ENCODE data around the gene SHLD1. TPM values are rescaled to one million over a fixed set of nuclear protein-coding genes. Genes with fewer than 3 reads are reported as not detected.

Gene SHLD1
- total RNA-seq, 1 experiment from 2014 or later = 2.4 TPM

DNA sequence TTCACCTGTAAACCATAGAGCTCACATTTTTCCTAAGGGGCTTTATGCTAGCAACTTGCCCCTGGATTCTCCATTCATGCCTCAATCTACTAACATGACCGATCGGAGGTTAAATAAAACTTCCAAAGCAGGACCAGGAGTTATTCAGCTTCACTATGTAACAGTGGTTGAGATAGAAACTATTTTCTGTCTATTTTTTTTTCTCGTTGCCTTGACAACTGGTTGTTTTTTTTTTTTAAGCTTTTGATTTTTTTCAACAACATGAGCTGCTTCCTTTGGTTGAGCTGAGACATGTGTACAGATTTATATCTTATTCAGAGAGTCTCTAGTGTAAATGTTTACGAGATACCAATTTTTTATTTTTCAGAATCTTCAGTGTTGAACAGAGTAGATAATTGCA lies 85.7 kb downstream of the SHLD1 start:
- BruUV-seq (replicated peaks) = no TSS peak
- POLR2A ChIA-PET = interaction anchor here (0.8 to 1.1 kb wide), 2 partner anchors 19 to 32 kb away, joined by 3 to 4 read pairs; no protein-coding TSS in a partner anchor
- Histone ChIP-seq H3K27me3 (ENCODE audit: insufficient read depth, low read length) (no peaks in the 10 kb centered on the region), H3K4me1 (ENCODE audit: control insufficient read depth in 1 of 2, insufficient read depth in 2 of 2, low read length in 2 of 2) (peaks cover 14% of the 10 kb centered on the region in 2 experiments), H3K36me3 (ENCODE audit: control insufficient read depth in 1 of 2, insufficient read depth in 2 of 2, low read length in 2 of 2) (no peaks in the 10 kb centered on the region), H3K9me2 (ENCODE audit: insufficient read depth) (no peaks in the 10 kb centered on the region), H3K4me3 (replicated peaks in 1 of 2; ENCODE audit: low read depth in 1 of 2, low read length in 2 of 2) (no peak overlapping the region), H2AFZ (ENCODE audit: low read depth, low read length, poor library complexity, severe bottlenecking) (no peak overlapping the region), H3K9me3 (ENCODE audit: control insufficient read depth in 1 of 2, insufficient read depth in 1 of 2, low read depth in 1 of 2, low read length in 2 of 2) (no peaks in the 10 kb centered on the region), H3K4me2 (ENCODE audit: low read length) (peak overlapping the region; percentile 46), H3K9ac (ENCODE audit: low read length) (no peak overlapping the region), H3K79me2 (ENCODE audit: insufficient read depth, low read length) (no peaks in the 10 kb centered on the region), H4K20me1 (ENCODE audit: insufficient read depth) (no peaks in the 10 kb centered on the region), H3K27ac (ENCODE audit: low read depth, low read length) (no peak overlapping the region)
- TF ChIP-seq SP1 (IDR thresholded peaks at IDR 0.05; ENCODE audit: low read depth) (no peak), ELF1 (IDR thresholded peaks at IDR 0.05; ENCODE audit: borderline replicate concordance, low read depth) (no peak), POLR2AphosphoS5 (IDR thresholded peaks at IDR 0.05; ENCODE audit: low read depth, low read length) (no peak), EZH2 (IDR thresholded peaks at IDR 0.05) (no peak), TCF7L2 (IDR thresholded peaks at IDR 0.05; ENCODE audit: borderline replicate concordance, extremely low read depth, insufficient read depth, insufficient read length) (no peak), SRF (IDR thresholded peaks at IDR 0.05; ENCODE audit: low read depth) (no peak), ZNF274 (IDR thresholded peaks at IDR 0.05; ENCODE audit: low read depth, low read length) (no peak), CEBPB (IDR thresholded peaks at IDR 0.05; ENCODE audit: low read depth) (no peak)
- TF ChIP-seq, protein P1, sequence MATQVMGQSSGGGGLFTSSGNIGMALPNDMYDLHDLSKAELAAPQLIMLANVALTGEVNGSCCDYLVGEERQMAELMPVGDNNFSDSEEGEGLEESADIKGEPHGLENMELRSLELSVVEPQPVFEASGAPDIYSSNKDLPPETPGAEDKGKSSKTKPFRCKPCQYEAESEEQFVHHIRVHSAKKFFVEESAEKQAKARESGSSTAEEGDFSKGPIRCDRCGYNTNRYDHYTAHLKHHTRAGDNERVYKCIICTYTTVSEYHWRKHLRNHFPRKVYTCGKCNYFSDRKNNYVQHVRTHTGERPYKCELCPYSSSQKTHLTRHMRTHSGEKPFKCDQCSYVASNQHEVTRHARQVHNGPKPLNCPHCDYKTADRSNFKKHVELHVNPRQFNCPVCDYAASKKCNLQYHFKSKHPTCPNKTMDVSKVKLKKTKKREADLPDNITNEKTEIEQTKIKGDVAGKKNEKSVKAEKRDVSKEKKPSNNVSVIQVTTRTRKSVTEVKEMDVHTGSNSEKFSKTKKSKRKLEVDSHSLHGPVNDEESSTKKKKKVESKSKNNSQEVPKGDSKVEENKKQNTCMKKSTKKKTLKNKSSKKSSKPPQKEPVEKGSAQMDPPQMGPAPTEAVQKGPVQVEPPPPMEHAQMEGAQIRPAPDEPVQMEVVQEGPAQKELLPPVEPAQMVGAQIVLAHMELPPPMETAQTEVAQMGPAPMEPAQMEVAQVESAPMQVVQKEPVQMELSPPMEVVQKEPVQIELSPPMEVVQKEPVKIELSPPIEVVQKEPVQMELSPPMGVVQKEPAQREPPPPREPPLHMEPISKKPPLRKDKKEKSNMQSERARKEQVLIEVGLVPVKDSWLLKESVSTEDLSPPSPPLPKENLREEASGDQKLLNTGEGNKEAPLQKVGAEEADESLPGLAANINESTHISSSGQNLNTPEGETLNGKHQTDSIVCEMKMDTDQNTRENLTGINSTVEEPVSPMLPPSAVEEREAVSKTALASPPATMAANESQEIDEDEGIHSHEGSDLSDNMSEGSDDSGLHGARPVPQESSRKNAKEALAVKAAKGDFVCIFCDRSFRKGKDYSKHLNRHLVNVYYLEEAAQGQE (IDR thresholded peaks at IDR 0.05; ENCODE audit: low read depth) = no peak
- ATAC-seq (no peak), DNase-seq (ENCODE audit: low read depth, low spot score) (no peak)
- CTCF ChIA-PET = no interaction called here
- RAD21 ChIA-PET (ENCODE audit: low non-redundant PET in 1 of 2, low total read pairs in 2 of 2, uncharacterized antibody in 2 of 2, unreplicated experiment in 2 of 2) = no interaction called here
- intact Hi-C loops (cut with micrococcal nuclease) = no loop called here

All from HCT116 (cell line).